Measurements from ENCODE around the gene CNKSR3.

DNA sequence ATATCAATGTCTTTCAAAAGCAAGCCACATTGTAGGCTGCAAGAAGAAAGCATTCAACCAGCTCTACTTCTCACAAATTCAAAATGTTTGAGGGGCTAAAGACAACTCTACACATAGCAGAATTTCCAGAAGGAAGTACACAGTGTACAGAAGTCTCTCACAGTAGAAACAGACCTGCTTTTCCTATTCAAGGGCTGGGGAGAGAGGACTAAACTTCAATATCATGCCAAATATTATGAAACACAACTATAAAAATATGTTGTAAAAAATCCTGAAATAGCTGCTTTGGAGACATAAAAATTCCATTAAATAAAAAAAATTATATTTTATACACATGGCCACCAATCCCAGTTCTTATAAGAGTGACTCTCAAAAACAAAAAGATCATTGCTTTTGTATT lies 83.0 kb downstream of the CNKSR3 start:
- TF ChIP-seq, protein P1, sequence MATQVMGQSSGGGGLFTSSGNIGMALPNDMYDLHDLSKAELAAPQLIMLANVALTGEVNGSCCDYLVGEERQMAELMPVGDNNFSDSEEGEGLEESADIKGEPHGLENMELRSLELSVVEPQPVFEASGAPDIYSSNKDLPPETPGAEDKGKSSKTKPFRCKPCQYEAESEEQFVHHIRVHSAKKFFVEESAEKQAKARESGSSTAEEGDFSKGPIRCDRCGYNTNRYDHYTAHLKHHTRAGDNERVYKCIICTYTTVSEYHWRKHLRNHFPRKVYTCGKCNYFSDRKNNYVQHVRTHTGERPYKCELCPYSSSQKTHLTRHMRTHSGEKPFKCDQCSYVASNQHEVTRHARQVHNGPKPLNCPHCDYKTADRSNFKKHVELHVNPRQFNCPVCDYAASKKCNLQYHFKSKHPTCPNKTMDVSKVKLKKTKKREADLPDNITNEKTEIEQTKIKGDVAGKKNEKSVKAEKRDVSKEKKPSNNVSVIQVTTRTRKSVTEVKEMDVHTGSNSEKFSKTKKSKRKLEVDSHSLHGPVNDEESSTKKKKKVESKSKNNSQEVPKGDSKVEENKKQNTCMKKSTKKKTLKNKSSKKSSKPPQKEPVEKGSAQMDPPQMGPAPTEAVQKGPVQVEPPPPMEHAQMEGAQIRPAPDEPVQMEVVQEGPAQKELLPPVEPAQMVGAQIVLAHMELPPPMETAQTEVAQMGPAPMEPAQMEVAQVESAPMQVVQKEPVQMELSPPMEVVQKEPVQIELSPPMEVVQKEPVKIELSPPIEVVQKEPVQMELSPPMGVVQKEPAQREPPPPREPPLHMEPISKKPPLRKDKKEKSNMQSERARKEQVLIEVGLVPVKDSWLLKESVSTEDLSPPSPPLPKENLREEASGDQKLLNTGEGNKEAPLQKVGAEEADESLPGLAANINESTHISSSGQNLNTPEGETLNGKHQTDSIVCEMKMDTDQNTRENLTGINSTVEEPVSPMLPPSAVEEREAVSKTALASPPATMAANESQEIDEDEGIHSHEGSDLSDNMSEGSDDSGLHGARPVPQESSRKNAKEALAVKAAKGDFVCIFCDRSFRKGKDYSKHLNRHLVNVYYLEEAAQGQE (IDR thresholded peaks at IDR 0.05; ENCODE audit: low read depth), result no peak
- TF ChIP-seq EP300 (IDR thresholded peaks at IDR 0.05; ENCODE audit: borderline replicate concordance) (no peak), TCF12 (IDR thresholded peaks at IDR 0.05; ENCODE audit: low read depth) (no peak), TAF1 (IDR thresholded peaks at IDR 0.05; ENCODE audit: low read depth) (no peak), RAD21 (IDR thresholded peaks at IDR 0.05; ENCODE audit: low read depth) (no peak), CREB1 (IDR thresholded peaks at IDR 0.05; ENCODE audit: low read depth) (no peak), CEBPB (IDR thresholded peaks at IDR 0.05) (no peak)
- TF ChIP-seq, protein P2, sequence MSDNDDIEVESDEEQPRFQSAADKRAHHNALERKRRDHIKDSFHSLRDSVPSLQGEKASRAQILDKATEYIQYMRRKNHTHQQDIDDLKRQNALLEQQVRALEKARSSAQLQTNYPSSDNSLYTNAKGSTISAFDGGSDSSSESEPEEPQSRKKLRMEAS (IDR thresholded peaks at IDR 0.05), result no peak
- TF ChIP-seq, protein P3, sequence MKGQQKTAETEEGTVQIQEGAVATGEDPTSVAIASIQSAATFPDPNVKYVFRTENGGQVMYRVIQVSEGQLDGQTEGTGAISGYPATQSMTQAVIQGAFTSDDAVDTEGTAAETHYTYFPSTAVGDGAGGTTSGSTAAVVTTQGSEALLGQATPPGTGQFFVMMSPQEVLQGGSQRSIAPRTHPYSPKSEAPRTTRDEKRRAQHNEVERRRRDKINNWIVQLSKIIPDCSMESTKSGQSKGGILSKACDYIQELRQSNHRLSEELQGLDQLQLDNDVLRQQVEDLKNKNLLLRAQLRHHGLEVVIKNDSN (IDR thresholded peaks at IDR 0.05), result no peak
